ENCODE results near the gene PPME1.

PPME1 gene

GRCh38 chr11:74169738-74170458 is 1.2 kb upstream of the PPME1 start:
- TF ChIP-seq FOXA1 (IDR thresholded peaks at IDR 0.05), result no peak
- no peak for TF ChIP-seq NFRKB (IDR thresholded peaks at IDR 0.05)
- TF ChIP-seq ZNF384 (IDR thresholded peaks at IDR 0.05), result no peak
- no peak for TF ChIP-seq ELF4 (IDR thresholded peaks at IDR 0.05)
- no peak for TF ChIP-seq LEF1 (IDR thresholded peaks at IDR 0.05; ENCODE audit: borderline replicate concordance)
- TF ChIP-seq CTBP1 (IDR thresholded peaks at IDR 0.05; ENCODE audit: borderline replicate concordance), result no peak
- no peak for TF ChIP-seq FOXM1 (IDR thresholded peaks at IDR 0.05; ENCODE audit: borderline replicate concordance)
- no peak for TF ChIP-seq PKNOX1 (IDR thresholded peaks at IDR 0.05)
- TF ChIP-seq SUZ12 (IDR thresholded peaks at IDR 0.05), result no peak
- TF ChIP-seq TARDBP (IDR thresholded peaks at IDR 0.05), result no peak
- no peak for TF ChIP-seq ARNT (IDR thresholded peaks at IDR 0.05)
- no peak for TF ChIP-seq L3MBTL2 (conservative IDR thresholded peaks at IDR 0.05)
- TF ChIP-seq SP1 (IDR thresholded peaks at IDR 0.05), result no peak
- TF ChIP-seq BHLHE40 (IDR thresholded peaks at IDR 0.05; ENCODE audit: borderline replicate concordance), result no peak
- TF ChIP-seq FOXK2 (IDR thresholded peaks at IDR 0.05), result no peak
- no peak for TF ChIP-seq HDGF (IDR thresholded peaks at IDR 0.05; ENCODE audit: borderline replicate concordance)
- ChIA-PET POLR2A (interaction anchor here (0.9 to 2.4 kb wide), 7 partner anchors 8 to 206 kb away, joined by 3 to 11 read pairs (median 3); no protein-coding TSS in a partner anchor), CTCF (interaction anchor here (0.6 kb wide), 1 partner anchor 104 kb away, joined by 3 read pairs; no protein-coding TSS in a partner anchor)
- DNase-seq (ENCODE audit: extremely low spot score), result no peak

- POLR2A ChIA-PET, result interaction anchor here (1.2 to 2.4 kb wide), 4 partner anchors 10 to 189 kb away, joined by 3 to 7 read pairs (median 5); partner anchors contain the start of gene UCP2
- TF ChIP-seq HDGF (IDR thresholded peaks at IDR 0.05; ENCODE audit: borderline replicate concordance) (no peak), CTBP1 (IDR thresholded peaks at IDR 0.05; ENCODE audit: borderline replicate concordance) (no peak), LEF1 (IDR thresholded peaks at IDR 0.05; ENCODE audit: borderline replicate concordance) (no peak), BHLHE40 (IDR thresholded peaks at IDR 0.05; ENCODE audit: borderline replicate concordance) (no peak), SUZ12 (IDR thresholded peaks at IDR 0.05) (no peak), FOXM1 (IDR thresholded peaks at IDR 0.05; ENCODE audit: borderline replicate concordance) (no peak), FOXA1 (IDR thresholded peaks at IDR 0.05) (no peak), FOXK2 (IDR thresholded peaks at IDR 0.05) (no peak), NFRKB (IDR thresholded peaks at IDR 0.05) (no peak), ARNT (IDR thresholded peaks at IDR 0.05) (no peak), TARDBP (IDR thresholded peaks at IDR 0.05) (no peak), PKNOX1 (IDR thresholded peaks at IDR 0.05) (no peak), ZNF384 (IDR thresholded peaks at IDR 0.05) (no peak), L3MBTL2 (conservative IDR thresholded peaks at IDR 0.05) (no peak), ELF4 (IDR thresholded peaks at IDR 0.05) (no peak), SP1 (IDR thresholded peaks at IDR 0.05) (no peak)
- CTCF ChIA-PET, result no interaction called here
- no peak for DNase-seq (ENCODE audit: extremely low spot score)
Observed at GRCh38 chr11:74171630-74171968, 510 bp downstream of the PPME1 start.

GRCh38 chr11:74171997-74172396 is 908 bp downstream of the PPME1 start:
- POLR2A ChIA-PET, result interaction anchor here (1.2 to 2.4 kb wide), 3 partner anchors 13 to 190 kb away, joined by 3 to 6 read pairs (median 4); partner anchors contain the start of gene UCP2
- CTCF ChIA-PET, result no interaction called here
- DNase-seq (ENCODE audit: extremely low spot score), result no peak
- TF ChIP-seq ZNF384 (IDR thresholded peaks at IDR 0.05) (no peak), FOXK2 (IDR thresholded peaks at IDR 0.05) (no peak), SP1 (IDR thresholded peaks at IDR 0.05) (no peak), SUZ12 (IDR thresholded peaks at IDR 0.05) (no peak)

- TF ChIP-seq TARDBP (IDR thresholded peaks at IDR 0.05) (no peak), HDGF (IDR thresholded peaks at IDR 0.05; ENCODE audit: borderline replicate concordance) (no peak), ZNF384 (IDR thresholded peaks at IDR 0.05) (no peak), BHLHE40 (IDR thresholded peaks at IDR 0.05; ENCODE audit: borderline replicate concordance) (no peak), ELF4 (IDR thresholded peaks at IDR 0.05) (no peak), FOXA1 (IDR thresholded peaks at IDR 0.05) (no peak), CTBP1 (IDR thresholded peaks at IDR 0.05; ENCODE audit: borderline replicate concordance) (no peak), SUZ12 (IDR thresholded peaks at IDR 0.05) (no peak), PKNOX1 (IDR thresholded peaks at IDR 0.05) (no peak), LEF1 (IDR thresholded peaks at IDR 0.05; ENCODE audit: borderline replicate concordance) (no peak)
- CTCF ChIA-PET, result no interaction called here
- POLR2A ChIA-PET, result no interaction called here
- no peak for DNase-seq (ENCODE audit: extremely low spot score)
Observed at GRCh38 chr11:74175920-74176319, 4.8 kb downstream of the PPME1 start.

- DNase-seq (ENCODE audit: extremely low spot score), result no peak
- CTCF ChIA-PET, result no interaction called here
- TF ChIP-seq HDGF (IDR thresholded peaks at IDR 0.05; ENCODE audit: borderline replicate concordance) (no peak), ZNF384 (IDR thresholded peaks at IDR 0.05) (no peak), BHLHE40 (IDR thresholded peaks at IDR 0.05; ENCODE audit: borderline replicate concordance) (no peak), FOXM1 (IDR thresholded peaks at IDR 0.05; ENCODE audit: borderline replicate concordance) (no peak), FOXK2 (IDR thresholded peaks at IDR 0.05) (no peak), LEF1 (IDR thresholded peaks at IDR 0.05; ENCODE audit: borderline replicate concordance) (no peak), SUZ12 (IDR thresholded peaks at IDR 0.05) (no peak), TARDBP (IDR thresholded peaks at IDR 0.05) (no peak), ELF4 (IDR thresholded peaks at IDR 0.05) (no peak), NFRKB (IDR thresholded peaks at IDR 0.05) (no peak), ARNT (IDR thresholded peaks at IDR 0.05) (no peak), L3MBTL2 (conservative IDR thresholded peaks at IDR 0.05) (no peak), PKNOX1 (IDR thresholded peaks at IDR 0.05) (no peak)
- POLR2A ChIA-PET, result no interaction called here
Observed at GRCh38 chr11:74179234-74180052, 8.4 kb downstream of the PPME1 start.
